Mesothelial cell of epicardium (in vitro differentiated cells): ENCODE measurements around the gene SLC1A7. TPM values are rescaled to one million over a fixed set of nuclear protein-coding genes. Genes with fewer than 3 reads are reported as not detected.

Experiments
- DNase-seq, 2 experiments: peaks; one replicate each; pipeline ENCODE4 v3.0.0; 2021; ENCODE audit warnings: low spot score in 2 of 2; ENCODE audit not compliant: unreplicated experiment in 2 of 2
- H3K27ac Mint-ChIP-seq: 2 replicates; pipeline ENCODE4 v1.8.0; 2021; ENCODE audit warnings: mixed read lengths
- H3K27me3 Mint-ChIP-seq: 2 replicates; pipeline ENCODE4 v1.8.0; 2021; ENCODE audit warnings: low read depth, mixed read lengths
- H3K36me3 Mint-ChIP-seq: 2 replicates; pipeline ENCODE4 v1.8.0; 2021; ENCODE audit warnings: mixed read lengths
- H3K4me1 Mint-ChIP-seq: 2 replicates; pipeline ENCODE4 v1.8.0; 2021; ENCODE audit warnings: mixed read lengths
- H3K4me3 Mint-ChIP-seq: 2 replicates; pipeline ENCODE4 v1.8.0; 2021; ENCODE audit warnings: mild to moderate bottlenecking, moderate library complexity, mixed read lengths
- H3K9me3 Mint-ChIP-seq: 2 replicates; pipeline ENCODE4 v1.8.0; 2021; ENCODE audit warnings: mixed read lengths
- CTCF ChIP-seq: fragments of 200-600 bp; sonication (generic); IDR thresholded peaks from one replicate; pipeline ENCODE4 v1.5.0; 2021; ENCODE audit warnings: antibody characterized with exemption; ENCODE audit not compliant: unreplicated experiment
- total RNA-seq: library from RNA; stranded (reverse); gene quantifications from 3 replicates; pipeline ENCODE4 v1.2.1, GENCODE V29; 2021

SLC1A7 gene
- 0.09 TPM in 1 of 3 replicates, not detected in the others for total RNA-seq

- DNase-seq = no peak
- Mint-ChIP-seq H3K4me1 (peaks cover 22% of the 10 kb centered on the region), H3K27ac (no peak within 1 kb of the TSS), H3K9me3 (peaks cover 9% of the 10 kb centered on the region), H3K4me3 (no peak within 1 kb of the TSS), H3K27me3 (no peaks in the 10 kb centered on the region), H3K36me3 (peaks cover 3% of the 10 kb centered on the region)
- TF ChIP-seq CTCF = no peak
These were observed at the start of gene SLC1A7 for GRCh38 chr1:53142226-53142853. SLC1A7 (minus strand) TSS chr1:53142638; CDS start chr1:53142449, 189 bp downstream.

GRCh38 chr1:53190210-53190611 is 47.8 kb upstream of the SLC1A7 start:
- Mint-ChIP-seq H3K4me3 (no peak overlapping the region), H3K27me3 (peaks cover 3% of the 10 kb centered on the region), H3K4me1 (peaks cover 11% of the 10 kb centered on the region), H3K9me3 (no peaks in the 10 kb centered on the region), H3K36me3 (no peaks in the 10 kb centered on the region), H3K27ac (no peak overlapping the region)
- no peak for TF ChIP-seq CTCF
- no peak for DNase-seq

DNA sequence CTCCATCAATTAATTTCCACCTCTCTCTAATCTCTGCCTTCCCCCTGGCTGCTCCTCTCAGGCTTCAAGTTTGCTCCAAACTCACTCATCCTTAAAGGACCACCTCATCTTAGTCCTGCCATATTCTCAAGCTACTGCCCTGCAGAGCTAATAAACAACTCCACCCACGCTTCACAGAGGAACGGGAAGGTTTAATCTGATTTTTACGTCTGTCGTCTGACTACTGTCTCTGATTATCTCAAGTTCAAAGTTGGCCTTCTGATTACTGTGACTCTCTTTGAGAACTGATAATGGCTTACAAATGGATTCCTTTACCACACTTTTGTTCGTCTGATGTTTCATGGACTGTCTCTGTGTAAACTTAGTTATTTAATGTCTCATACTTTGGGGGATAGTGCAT is 46.6 kb upstream of the SLC1A7 start:
- H3K4me1 Mint-ChIP-seq = peaks cover 11% of the 10 kb centered on the region
- no peak for TF ChIP-seq CTCF
- H3K4me3 Mint-ChIP-seq = no peak overlapping the region
- DNase-seq = no peak
- H3K27me3 Mint-ChIP-seq = peaks cover 3% of the 10 kb centered on the region
- no peaks in the 10 kb centered on the region for H3K9me3 Mint-ChIP-seq
- H3K27ac Mint-ChIP-seq = no peak overlapping the region
- no peaks in the 10 kb centered on the region for H3K36me3 Mint-ChIP-seq

DNA sequence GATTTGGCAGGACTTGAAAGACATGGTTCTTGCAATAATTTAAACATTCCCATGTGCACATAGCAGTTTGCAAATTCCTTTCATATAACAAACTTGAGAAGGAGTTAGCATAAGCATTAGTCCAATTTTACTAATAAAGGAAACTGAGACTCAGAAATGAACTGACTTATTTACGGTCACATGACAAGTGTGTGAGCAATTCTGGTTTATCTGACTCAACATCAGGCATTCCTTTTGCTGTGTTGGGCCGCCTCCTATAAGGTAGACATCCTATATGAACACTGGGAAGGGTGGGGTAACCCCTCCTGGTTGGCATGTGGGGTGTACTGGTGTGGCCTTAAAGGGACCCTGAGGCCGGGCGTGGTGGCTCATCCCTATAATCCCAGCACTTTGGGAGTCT is 45.7 kb upstream of the SLC1A7 start:
- Mint-ChIP-seq H3K9me3 (no peaks in the 10 kb centered on the region), H3K27me3 (peaks cover 3% of the 10 kb centered on the region), H3K4me1 (peaks cover 11% of the 10 kb centered on the region), H3K36me3 (no peaks in the 10 kb centered on the region), H3K4me3 (no peak overlapping the region), H3K27ac (no peak overlapping the region)
- no peak for TF ChIP-seq CTCF
- no peak for DNase-seq

- Mint-ChIP-seq H3K27ac (no peak overlapping the region), H3K4me3 (no peak overlapping the region), H3K27me3 (peaks cover 3% of the 10 kb centered on the region), H3K9me3 (no peaks in the 10 kb centered on the region), H3K4me1 (peaks cover 11% of the 10 kb centered on the region), H3K36me3 (no peaks in the 10 kb centered on the region)
- no peak for DNase-seq
- no peak for TF ChIP-seq CTCF
These were observed 45.0 kb upstream of the SLC1A7 start for GRCh38 chr1:53187401-53187800.
